ENCODE results near the gene ACD. TPM values are rescaled to one million over a fixed set of nuclear protein-coding genes. Genes with fewer than 3 reads are reported as not detected.

Gene ACD
- total and polyA plus RNA-seq, 2 of the 4 experiments (the other 2 are of a cell fraction): 15.6 to 31.1 TPM

GRCh38 chr16:67655363-67655762, 4.7 kb downstream of the ACD start:
- no peak overlapping the region for H2BK5ac ChIP-seq (ENCODE audit: low read depth, low read length, poor library complexity, severe bottlenecking)
- no peak overlapping the region for H2AK9ac ChIP-seq (replicated peaks; ENCODE audit: low read depth, low read length, poor library complexity)
- H2AK5ac ChIP-seq (ENCODE audit: low read depth, low read length): no peak overlapping the region
- peaks cover 7% of the 10 kb centered on the region for H3K9me1 ChIP-seq (ENCODE audit: insufficient read depth, low read length)
- no peak overlapping the region for H3K9ac ChIP-seq (ENCODE audit: low read depth, low read length)
- no peak overlapping the region for H3K18ac ChIP-seq (ENCODE audit: low read depth, low read length)
- H4K8ac ChIP-seq (ENCODE audit: low read depth in 2 of 2, low read length in 2 of 2): no peak overlapping the region
- no peak overlapping the region for H2BK120ac ChIP-seq (ENCODE audit: low read depth, low read length)
- no peak overlapping the region for H3K27ac ChIP-seq (ENCODE audit: insufficient read depth, low read length)
- H3K9me3 ChIP-seq (ENCODE audit: control insufficient read depth, insufficient read depth, low read length): no peaks in the 10 kb centered on the region
- ChIA-PET POLR2A (ENCODE audit: unreplicated experiment) (no interaction called here), CTCF (no interaction called here)
- no peak overlapping the region for H3K14ac ChIP-seq (replicated peaks; ENCODE audit: low read depth, low read length)
- no TSS peak for BruUV-seq (replicated peaks)
- H3K27me3 ChIP-seq (ENCODE audit: control insufficient read depth, insufficient read depth, low read length): peaks cover 21% of the 10 kb centered on the region
- no peak overlapping the region for H4K91ac ChIP-seq (ENCODE audit: insufficient read depth, low read depth, low read length)
- peaks cover 14% of the 10 kb centered on the region for H4K20me1 ChIP-seq (ENCODE audit: insufficient read depth, low read length)
- H3K4me3 ChIP-seq (ENCODE audit: insufficient read depth, low read depth, low read length): no peak overlapping the region
- H3K4ac ChIP-seq (ENCODE audit: low read depth, low read length): no peak overlapping the region
- no peak overlapping the region for H3K4me2 ChIP-seq (ENCODE audit: low read depth, low read length)
- ATAC-seq (ENCODE audit: low read depth) (no peak), DNase-seq (no peak)
- in situ Hi-C loops (cut with MboI; ENCODE audit: low sequenced_read_pairs) (no loop called here), intact Hi-C loops (cut with micrococcal nuclease) (no loop called here), dilution Hi-C loops (cut with HindIII; ENCODE audit: low sequenced_read_pairs, unreplicated experiment) (no loop called here)
- no peak overlapping the region for H2AFZ ChIP-seq (replicated peaks; ENCODE audit: low read length, poor library complexity)
- no peak for TF ChIP-seq BHLHE40 (IDR thresholded peaks at IDR 0.05; ENCODE audit: low read depth, low read length)
- no peak for TF ChIP-seq ELK1 (IDR thresholded peaks at IDR 0.05; ENCODE audit: borderline replicate concordance, low read depth, low read length)
- no peak for TF ChIP-seq RFX5 (IDR thresholded peaks at IDR 0.05; ENCODE audit: low read depth, low read length)
- TF ChIP-seq MAZ (IDR thresholded peaks at IDR 0.05; ENCODE audit: borderline replicate concordance, low read depth, low read length): no peak
- no peak for TF ChIP-seq FOS (IDR thresholded peaks at IDR 0.05; ENCODE audit: low read depth, low read length)
- no peak for TF ChIP-seq CEBPB (IDR thresholded peaks at IDR 0.05; ENCODE audit: low read depth, low read length)
- no peak for TF ChIP-seq USF2 (IDR thresholded peaks at IDR 0.05; ENCODE audit: low read depth, low read length)
- no peak for TF ChIP-seq MXI1 (IDR thresholded peaks at IDR 0.05; ENCODE audit: borderline replicate concordance, low read depth, low read length)
- TF ChIP-seq MAFK (IDR thresholded peaks at IDR 0.05; ENCODE audit: low read depth, low read length): no peak
- TF ChIP-seq RCOR1 (IDR thresholded peaks at IDR 0.05; ENCODE audit: insufficient replicate concordance, low read length): no peak
- TF ChIP-seq RAD21 (IDR thresholded peaks at IDR 0.05; ENCODE audit: low read length): no peak
- no peak for TF ChIP-seq CTCF (conservative IDR thresholded peaks at IDR 0.05; ENCODE audit: low read depth, low read length)
- H3K79me1 ChIP-seq (ENCODE audit: low read depth in 1 of 2, low read length in 2 of 2): peaks cover 6 to 20% of the 10 kb centered on the region in 2 experiments; a peak in 3 of 4 replicates
- H2BK15ac ChIP-seq (ENCODE audit: low read depth, low read length): no peak overlapping the region
- H3K36me3 ChIP-seq (ENCODE audit: control insufficient read depth, insufficient read depth, low read length): 0 out of 2 replicates have a peak, but pooled peaks cover 1% of the 10 kb centered on the region
- no peak overlapping the region for H3K56ac ChIP-seq (ENCODE audit: extremely low read depth, insufficient read depth, low read length)
- 73% methylated on average over 4 of the region's 4 CpGs; no CpG with 5 or more reads in 1 of the 2 experiments for WGBS, 2 experiments (ENCODE audit: extremely low coverage in 2 of 2, insufficient read length in 1 of 2)
- peaks cover 9% of the 10 kb centered on the region; the same call in 1 of the 2 replicates for H3K4me1 ChIP-seq (ENCODE audit: control insufficient read depth, insufficient read depth, low read length)
- H2BK20ac ChIP-seq (ENCODE audit: low read depth, low read length): no peak overlapping the region
- no peak overlapping the region for H3K23ac ChIP-seq (ENCODE audit: low read depth, low read length)
- no peak overlapping the region for H4K5ac ChIP-seq (ENCODE audit: low read depth, low read length)

Measured in IMR-90 (cell line).